Liver (tissue), 3 donors: ENCODE results near the gene STRIP2.

Source experiments
- ATF3 ChIP-seq: IDR thresholded peaks from 2 replicates; pipeline ENCODE4 v1.6.1; 2016; ENCODE audit warnings: antibody characterized with exemption
- EGR1 ChIP-seq, 2 donors: IDR thresholded peaks; 2 replicates each; pipeline ENCODE4 v1.6.1; 2016 to 2018; ENCODE audit warnings: antibody characterized with exemption in 2 of 2, low read depth in 2 of 2
- FOXA1 ChIP-seq: IDR thresholded peaks from 2 replicates; pipeline ENCODE4 v1.6.1; 2016; ENCODE audit warnings: antibody characterized with exemption
- JUND ChIP-seq, 2 donors: IDR thresholded peaks; 2 replicates each; pipeline ENCODE4 v1.6.1; 2016; ENCODE audit warnings: antibody characterized with exemption in 2 of 2
- MAX ChIP-seq: IDR thresholded peaks from 2 replicates; pipeline ENCODE4 v1.6.1; 2016; ENCODE audit warnings: antibody characterized with exemption
- RAD21 ChIP-seq, 2 donors: IDR thresholded peaks; 2 replicates each; pipeline ENCODE4 v1.6.1; 2016; ENCODE audit warnings: antibody characterized with exemption in 2 of 2, mild to moderate bottlenecking in 2 of 2
- TAF1 ChIP-seq: conservative IDR thresholded peaks from 2 replicates; pipeline ENCODE4 v1.6.1; 2016; ENCODE audit warnings: antibody characterized with exemption, mild to moderate bottlenecking
- YY1 ChIP-seq: IDR thresholded peaks from 2 replicates; pipeline ENCODE4 v1.6.1; 2016; ENCODE audit warnings: antibody characterized with exemption, mild to moderate bottlenecking
- TF ChIP-seq, protein P1 (sequence below): fragments of 150-350 bp; IDR thresholded peaks from 2 replicates; pipeline ENCODE4 v1.5.1; 2017; ENCODE audit warnings: improper control_type of control experiment, low read depth, low read length; ENCODE audit not compliant: missing input control
- TF ChIP-seq, protein P2 (sequence below): IDR thresholded peaks from 2 replicates; pipeline ENCODE4 v1.6.1; 2016; ENCODE audit warnings: antibody characterized with exemption
- TF ChIP-seq, protein P3 (sequence below): IDR thresholded peaks from 2 replicates; pipeline ENCODE4 v1.6.1; 2016; ENCODE audit warnings: antibody characterized with exemption, mild to moderate bottlenecking
- donor health status: healthy.
- donor health status: healthy.

DNA sequence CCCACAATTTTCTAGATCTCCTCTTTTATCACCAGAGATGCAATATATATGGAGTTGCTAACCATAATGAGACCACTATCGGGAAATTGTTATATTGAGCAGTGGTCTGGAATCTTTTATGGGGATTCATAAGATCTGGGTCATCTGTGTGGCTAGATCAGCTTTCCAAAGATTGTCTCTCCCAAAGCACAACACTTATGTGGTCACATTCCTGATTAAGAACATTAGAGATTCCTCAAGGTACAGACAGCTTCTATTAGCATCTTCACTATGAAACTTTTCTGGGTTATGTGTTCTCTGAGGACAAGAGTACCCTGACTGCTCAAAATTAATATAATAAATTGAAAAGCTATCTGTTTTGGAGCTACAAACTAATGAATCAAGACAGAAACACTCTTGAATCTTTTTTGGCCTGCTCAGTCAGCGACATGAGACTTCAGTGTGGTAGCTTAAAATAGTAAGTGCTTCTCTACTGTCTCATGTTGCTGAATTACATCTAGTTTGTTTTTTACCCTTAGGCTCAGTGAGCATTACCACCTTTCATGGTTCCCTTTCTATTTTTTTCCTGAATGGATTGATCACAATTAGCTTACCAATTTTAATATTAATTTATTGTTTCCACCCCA lies 42.6 kb upstream of the STRIP2 start:
- TF ChIP-seq RAD21 (IDR thresholded peaks at IDR 0.05) = no peak
- TF ChIP-seq YY1 = no peak
- TF ChIP-seq, protein P1, sequence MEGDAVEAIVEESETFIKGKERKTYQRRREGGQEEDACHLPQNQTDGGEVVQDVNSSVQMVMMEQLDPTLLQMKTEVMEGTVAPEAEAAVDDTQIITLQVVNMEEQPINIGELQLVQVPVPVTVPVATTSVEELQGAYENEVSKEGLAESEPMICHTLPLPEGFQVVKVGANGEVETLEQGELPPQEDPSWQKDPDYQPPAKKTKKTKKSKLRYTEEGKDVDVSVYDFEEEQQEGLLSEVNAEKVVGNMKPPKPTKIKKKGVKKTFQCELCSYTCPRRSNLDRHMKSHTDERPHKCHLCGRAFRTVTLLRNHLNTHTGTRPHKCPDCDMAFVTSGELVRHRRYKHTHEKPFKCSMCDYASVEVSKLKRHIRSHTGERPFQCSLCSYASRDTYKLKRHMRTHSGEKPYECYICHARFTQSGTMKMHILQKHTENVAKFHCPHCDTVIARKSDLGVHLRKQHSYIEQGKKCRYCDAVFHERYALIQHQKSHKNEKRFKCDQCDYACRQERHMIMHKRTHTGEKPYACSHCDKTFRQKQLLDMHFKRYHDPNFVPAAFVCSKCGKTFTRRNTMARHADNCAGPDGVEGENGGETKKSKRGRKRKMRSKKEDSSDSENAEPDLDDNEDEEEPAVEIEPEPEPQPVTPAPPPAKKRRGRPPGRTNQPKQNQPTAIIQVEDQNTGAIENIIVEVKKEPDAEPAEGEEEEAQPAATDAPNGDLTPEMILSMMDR = no peak
- TF ChIP-seq, protein P2, sequence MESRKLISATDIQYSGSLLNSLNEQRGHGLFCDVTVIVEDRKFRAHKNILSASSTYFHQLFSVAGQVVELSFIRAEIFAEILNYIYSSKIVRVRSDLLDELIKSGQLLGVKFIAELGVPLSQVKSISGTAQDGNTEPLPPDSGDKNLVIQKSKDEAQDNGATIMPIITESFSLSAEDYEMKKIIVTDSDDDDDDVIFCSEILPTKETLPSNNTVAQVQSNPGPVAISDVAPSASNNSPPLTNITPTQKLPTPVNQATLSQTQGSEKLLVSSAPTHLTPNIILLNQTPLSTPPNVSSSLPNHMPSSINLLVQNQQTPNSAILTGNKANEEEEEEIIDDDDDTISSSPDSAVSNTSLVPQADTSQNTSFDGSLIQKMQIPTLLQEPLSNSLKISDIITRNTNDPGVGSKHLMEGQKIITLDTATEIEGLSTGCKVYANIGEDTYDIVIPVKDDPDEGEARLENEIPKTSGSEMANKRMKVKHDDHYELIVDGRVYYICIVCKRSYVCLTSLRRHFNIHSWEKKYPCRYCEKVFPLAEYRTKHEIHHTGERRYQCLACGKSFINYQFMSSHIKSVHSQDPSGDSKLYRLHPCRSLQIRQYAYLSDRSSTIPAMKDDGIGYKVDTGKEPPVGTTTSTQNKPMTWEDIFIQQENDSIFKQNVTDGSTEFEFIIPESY = no peak
- no peak for TF ChIP-seq ATF3
- TF ChIP-seq, protein P3, sequence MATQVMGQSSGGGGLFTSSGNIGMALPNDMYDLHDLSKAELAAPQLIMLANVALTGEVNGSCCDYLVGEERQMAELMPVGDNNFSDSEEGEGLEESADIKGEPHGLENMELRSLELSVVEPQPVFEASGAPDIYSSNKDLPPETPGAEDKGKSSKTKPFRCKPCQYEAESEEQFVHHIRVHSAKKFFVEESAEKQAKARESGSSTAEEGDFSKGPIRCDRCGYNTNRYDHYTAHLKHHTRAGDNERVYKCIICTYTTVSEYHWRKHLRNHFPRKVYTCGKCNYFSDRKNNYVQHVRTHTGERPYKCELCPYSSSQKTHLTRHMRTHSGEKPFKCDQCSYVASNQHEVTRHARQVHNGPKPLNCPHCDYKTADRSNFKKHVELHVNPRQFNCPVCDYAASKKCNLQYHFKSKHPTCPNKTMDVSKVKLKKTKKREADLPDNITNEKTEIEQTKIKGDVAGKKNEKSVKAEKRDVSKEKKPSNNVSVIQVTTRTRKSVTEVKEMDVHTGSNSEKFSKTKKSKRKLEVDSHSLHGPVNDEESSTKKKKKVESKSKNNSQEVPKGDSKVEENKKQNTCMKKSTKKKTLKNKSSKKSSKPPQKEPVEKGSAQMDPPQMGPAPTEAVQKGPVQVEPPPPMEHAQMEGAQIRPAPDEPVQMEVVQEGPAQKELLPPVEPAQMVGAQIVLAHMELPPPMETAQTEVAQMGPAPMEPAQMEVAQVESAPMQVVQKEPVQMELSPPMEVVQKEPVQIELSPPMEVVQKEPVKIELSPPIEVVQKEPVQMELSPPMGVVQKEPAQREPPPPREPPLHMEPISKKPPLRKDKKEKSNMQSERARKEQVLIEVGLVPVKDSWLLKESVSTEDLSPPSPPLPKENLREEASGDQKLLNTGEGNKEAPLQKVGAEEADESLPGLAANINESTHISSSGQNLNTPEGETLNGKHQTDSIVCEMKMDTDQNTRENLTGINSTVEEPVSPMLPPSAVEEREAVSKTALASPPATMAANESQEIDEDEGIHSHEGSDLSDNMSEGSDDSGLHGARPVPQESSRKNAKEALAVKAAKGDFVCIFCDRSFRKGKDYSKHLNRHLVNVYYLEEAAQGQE = no peak
- no peak for TF ChIP-seq JUND (IDR thresholded peaks at IDR 0.05)
- no peak for TF ChIP-seq MAX
- no peak for TF ChIP-seq FOXA1
- no peak for TF ChIP-seq EGR1 (IDR thresholded peaks at IDR 0.05; ENCODE audit: low read depth in 2 of 2)
- no peak for TF ChIP-seq TAF1
